Measurements from ENCODE around the gene CDK5.

DNA sequence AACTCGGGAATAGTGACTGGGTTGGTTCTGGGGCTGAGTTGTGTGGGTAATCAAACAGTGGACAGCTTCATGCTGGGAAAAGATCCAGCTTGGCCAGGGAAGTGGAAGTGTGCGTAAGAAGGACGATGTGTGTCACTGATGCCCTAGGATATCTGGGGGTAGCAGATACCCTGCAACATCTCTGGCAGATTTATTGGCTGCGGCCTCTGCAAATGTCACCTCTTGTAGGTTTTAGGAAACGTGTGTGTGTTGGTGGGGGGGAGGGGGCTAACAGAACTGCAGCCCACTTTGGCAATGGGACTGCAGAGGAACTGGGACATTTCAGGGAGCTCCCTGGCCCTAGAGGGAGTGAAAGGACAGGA lies 27.6 kb upstream of the CDK5 start:
- TF ChIP-seq CTCF (IDR thresholded peaks at IDR 0.05) = no peak
- no peak for TF ChIP-seq POLR2A (IDR thresholded peaks at IDR 0.05)

All from prostate gland (tissue), 2 donors.